Effector memory CD4-positive, alpha-beta T cell (primary cell): ENCODE results near the gene HIF3A.
"Not testable (repeated sequence)": the region's sequence is repeated elsewhere in the genome, so short reads cannot be mapped to it uniquely, and the experiment has no call there.

Source experiments
- DNase-seq, 3 donors: peaks; one replicate each; pipeline ENCODE4 v3.0.0-alpha.2; 2020
- H3K27ac ChIP-seq: 2 replicates; pipeline ENCODE4 v1.7.0; 2013; ENCODE audit warnings: mild to moderate bottlenecking, low read length, moderate library complexity; ENCODE audit not compliant: insufficient read depth, poor library complexity, severe bottlenecking
- H3K27me3 ChIP-seq: replicated peaks from 2 replicates; pipeline ENCODE4 v1.7.0; 2013; ENCODE audit warnings: mild to moderate bottlenecking, low read length; ENCODE audit not compliant: insufficient read depth, control insufficient read depth, poor library complexity, severe bottlenecking
- H3K36me3 ChIP-seq: 2 replicates; pipeline ENCODE4 v1.7.0; 2013; ENCODE audit warnings: mild to moderate bottlenecking, low read length, moderate library complexity; ENCODE audit not compliant: control insufficient read depth, insufficient read depth
- H3K4me1 ChIP-seq: 2 replicates; pipeline ENCODE4 v1.7.0; 2013; ENCODE audit warnings: low read length, mild to moderate bottlenecking; ENCODE audit not compliant: control insufficient read depth, insufficient read depth, poor library complexity, severe bottlenecking
- H3K4me3 ChIP-seq: 2 replicates; pipeline ENCODE4 v1.7.0; 2013; ENCODE audit warnings: low read length, low read depth, mild to moderate bottlenecking; ENCODE audit not compliant: insufficient read depth, poor library complexity, severe bottlenecking
- H3K9me3 ChIP-seq: 2 replicates; pipeline ENCODE4 v1.7.0; 2013; ENCODE audit warnings: mild to moderate bottlenecking, low read length, moderate library complexity; ENCODE audit not compliant: control insufficient read depth

HIF3A gene

GRCh38 chr19:46323227-46323626 is 26.4 kb downstream of the HIF3A start:
- H3K27me3 ChIP-seq, DNase-seq, H3K4me1 ChIP-seq, H3K36me3 ChIP-seq, H3K27ac ChIP-seq, H3K4me3 ChIP-seq: not testable (repeated sequence)
- H3K9me3 ChIP-seq, result peaks cover 20% of the 10 kb centered on the region

- Histone ChIP-seq H3K4me3 (no peak overlapping the region), H3K36me3 (no peaks in the 10 kb centered on the region)
Measured at GRCh38 chr19:46324277-46324676, 27.4 kb downstream of the HIF3A start.

GRCh38 chr19:46326608-46327007 is 29.8 kb downstream of the HIF3A start:
- peaks cover 27% of the 10 kb centered on the region for H3K9me3 ChIP-seq
- no peak overlapping the region for H3K4me3 ChIP-seq
- no peaks in the 10 kb centered on the region for H3K27me3 ChIP-seq
- DNase-seq, result no peak
- H3K4me1 ChIP-seq, result no peaks in the 10 kb centered on the region
- H3K27ac ChIP-seq, result no peak overlapping the region
- H3K36me3 ChIP-seq, result no peaks in the 10 kb centered on the region

More at GRCh38 chr19:46324277-46324676, 27.4 kb downstream of the HIF3A start:
- Histone ChIP-seq H3K4me1 (no peaks in the 10 kb centered on the region), H3K9me3 (peaks cover 27% of the 10 kb centered on the region), H3K27ac (no peak overlapping the region), H3K27me3 (no peaks in the 10 kb centered on the region)
- DNase-seq, result no peak

- Histone ChIP-seq H3K27ac (no peak overlapping the region), H3K27me3 (no peaks in the 10 kb centered on the region), H3K36me3 (no peaks in the 10 kb centered on the region), H3K4me1 (no peaks in the 10 kb centered on the region), H3K4me3 (no peak overlapping the region), H3K9me3 (peaks cover 27% of the 10 kb centered on the region)
- no peak for DNase-seq
Measured at GRCh38 chr19:46328079-46328478, 31.2 kb downstream of the HIF3A start.

GRCh38 chr19:46330319-46330918 is 33.6 kb downstream of the HIF3A start:
- no peak overlapping the region for H3K27ac ChIP-seq
- no peaks in the 10 kb centered on the region for H3K27me3 ChIP-seq
- H3K9me3 ChIP-seq, result peaks cover 27% of the 10 kb centered on the region
- no peak for DNase-seq
- H3K4me1 ChIP-seq, result no peaks in the 10 kb centered on the region
- no peaks in the 10 kb centered on the region for H3K36me3 ChIP-seq
- H3K4me3 ChIP-seq, result no peak overlapping the region

- no peak overlapping the region for H3K4me3 ChIP-seq
- no peak for DNase-seq
- no peaks in the 10 kb centered on the region for H3K27me3 ChIP-seq
- H3K9me3 ChIP-seq, result no peaks in the 10 kb centered on the region
- H3K27ac ChIP-seq, result no peak overlapping the region
- H3K4me1 ChIP-seq, result no peaks in the 10 kb centered on the region
- no peaks in the 10 kb centered on the region for H3K36me3 ChIP-seq
Measured at GRCh38 chr19:46337487-46337886, 40.6 kb downstream of the HIF3A start.

GRCh38 chr19:46339446-46339845 is 42.6 kb downstream of the HIF3A start:
- no peak overlapping the region for H3K27ac ChIP-seq

GRCh38 chr19:46340051-46340659 is 43.3 kb downstream of the HIF3A start:
- Histone ChIP-seq H3K9me3 (no peaks in the 10 kb centered on the region), H3K4me1 (no peaks in the 10 kb centered on the region), H3K4me3 (no peak overlapping the region), H3K36me3 (no peaks in the 10 kb centered on the region), H3K27ac (no peak overlapping the region), H3K27me3 (no peaks in the 10 kb centered on the region)
- no peak for DNase-seq

More at GRCh38 chr19:46339446-46339845, 42.6 kb downstream of the HIF3A start:
- H3K9me3 ChIP-seq, result no peaks in the 10 kb centered on the region
- no peak for DNase-seq
- no peaks in the 10 kb centered on the region for H3K27me3 ChIP-seq
- no peaks in the 10 kb centered on the region for H3K36me3 ChIP-seq
- no peak overlapping the region for H3K4me3 ChIP-seq
- H3K4me1 ChIP-seq, result no peaks in the 10 kb centered on the region

- H3K36me3 ChIP-seq, result no peaks in the 10 kb centered on the region
- H3K27me3 ChIP-seq, result no peaks in the 10 kb centered on the region
- peaks cover 3% of the 10 kb centered on the region for H3K4me1 ChIP-seq
- H3K9me3 ChIP-seq, result no peaks in the 10 kb centered on the region
- no peak overlapping the region for H3K27ac ChIP-seq
- no peak for DNase-seq
- H3K4me3 ChIP-seq, result no peak overlapping the region
Measured at GRCh38 chr19:46341937-46342336, 45.1 kb downstream of the HIF3A start.

GRCh38 chr19:46344363-46344762 is 47.5 kb downstream of the HIF3A start:
- peaks cover 11% of the 10 kb centered on the region for H3K4me1 ChIP-seq
- H3K27me3 ChIP-seq, result no peaks in the 10 kb centered on the region
- H3K9me3 ChIP-seq, result no peaks in the 10 kb centered on the region
- no peak overlapping the region for H3K4me3 ChIP-seq
- H3K36me3 ChIP-seq, result no peaks in the 10 kb centered on the region
- DNase-seq, result no peak
- no peak overlapping the region for H3K27ac ChIP-seq
